Caco-2 (cell line): ENCODE data around the gene CDH20. TPM values are rescaled to one million over a fixed set of nuclear protein-coding genes. Genes with fewer than 3 reads are reported as not detected.

Experiments used
- Bru-seq: library from RNA; stranded (reverse); fragments of 400-500 nt; gene quantifications from one replicate; lab custom pipeline; 2021; lab: Mats Ljungman, UMichigan
- BruChase-seq, 2 experiments: library from RNA; stranded (reverse); fragments of 400-500 nt; gene quantifications; one replicate each; lab custom pipeline; 2021; lab: Mats Ljungman, UMichigan
- BruUV-seq: library from RNA; stranded (reverse); fragments of 400-500 nt; replicated peaks from 2 replicates; lab custom pipeline; 2021; lab: Mats Ljungman, UMichigan
- CTCF ChIA-PET: fragments of 300-600 bp; sonication (Branson Sonifier 250); formaldehyde crosslinking; loops from one replicate; lab custom pipeline; 2022; ENCODE audit warnings: antibody characterized with exemption; lab: Charles Lee
- POLR2A ChIA-PET: fragments of 300-600 bp; sonication (Branson Sonifier 250); formaldehyde crosslinking; loops from one replicate; lab custom pipeline; 2022; ENCODE audit warnings: antibody characterized with exemption; lab: Charles Lee
- DNase-seq, 2 experiments: peaks; one replicate each; pipeline versions ENCODE4 v3.0.0 to v3.0.0-alpha.2; 2020 to 2022
- H3K27me3 ChIP-seq: replicated peaks from 2 replicates; pipeline ENCODE4 v1.6.0; 2011; ENCODE audit warnings: low read length; ENCODE audit not compliant: control insufficient read depth, insufficient read depth
- H3K36me3 ChIP-seq: 2 replicates; pipeline ENCODE4 v1.5.1; 2011; ENCODE audit warnings: low read length; ENCODE audit not compliant: control insufficient read depth, insufficient read depth
- H3K4me1 ChIP-seq: fragments of 250-450 bp; sonication (Bioruptor Pico); 2 replicates; pipeline ENCODE4 v1.5.1; 2020; ENCODE audit warnings: mild to moderate bottlenecking
- H3K4me3 ChIP-seq: 2 replicates; pipeline ENCODE4 v1.5.1; 2011; ENCODE audit warnings: low read depth, mild to moderate bottlenecking, control low read depth, low read length
- H3K9me3 ChIP-seq: fragments of 250-450 bp; sonication (Bioruptor Pico); 2 replicates; pipeline ENCODE4 v1.5.1; 2020; ENCODE audit warnings: mild to moderate bottlenecking, moderate library complexity
- H3K27ac Mint-ChIP-seq: one replicate; pipeline ENCODE4 v1.8.0; 2022; ENCODE audit warnings: mixed read lengths; ENCODE audit not compliant: unreplicated experiment
- H3K27me3 Mint-ChIP-seq: one replicate; pipeline ENCODE4 v1.8.0; 2022; ENCODE audit warnings: mixed read lengths; ENCODE audit not compliant: insufficient read depth, unreplicated experiment
- H3K36me3 Mint-ChIP-seq: one replicate; pipeline ENCODE4 v1.8.0; 2022; ENCODE audit warnings: mild to moderate bottlenecking, mixed read lengths; ENCODE audit not compliant: insufficient read depth, unreplicated experiment
- H3K4me1 Mint-ChIP-seq: one replicate; pipeline ENCODE4 v1.8.0; 2022; ENCODE audit warnings: low read depth, mixed read lengths; ENCODE audit not compliant: unreplicated experiment
- H3K4me3 Mint-ChIP-seq: one replicate; pipeline ENCODE4 v1.8.0; 2022; ENCODE audit warnings: mild to moderate bottlenecking, moderate library complexity, mixed read lengths; ENCODE audit not compliant: unreplicated experiment
- H3K9me3 Mint-ChIP-seq: one replicate; pipeline ENCODE4 v1.8.0; 2022; ENCODE audit warnings: mixed read lengths; ENCODE audit not compliant: unreplicated experiment
- CTCF ChIP-seq, 2 experiments: fragments of 200-600 bp in 1 of 2; IDR thresholded peaks; 1 replicate in 1 of 2; 2 replicates in 1 of 2; pipeline versions ENCODE4 v1.5.1 to v1.8.0; 2011 to 2022; ENCODE audit warnings: antibody characterized with exemption in 1 of 2, control low read depth in 1 of 2, inconsistent platforms in 1 of 2, low read depth in 1 of 2, low read length in 1 of 2, mild to moderate bottlenecking in 1 of 2, moderate library complexity in 1 of 2; ENCODE audit not compliant: insufficient read depth in 1 of 2, severe bottlenecking in 1 of 2, unreplicated experiment in 1 of 2
- intact Hi-C: fragments of 100-400 bp; cut with micrococcal nuclease; formaldehyde crosslinking; loops from one replicate; pipeline ENCODE4 v1.10.0; 2022; ENCODE audit not compliant: unreplicated experiment
- long read RNA-seq: library from polyadenylated mRNA; stranded (forward); transcript quantifications from one replicate; pipeline ENCODE4 v2.0.0, GENCODE V29; 2022
- total RNA-seq: library from RNA; stranded (reverse); gene quantifications from 2 replicates; pipeline ENCODE4 v1.2.3, GENCODE V29; 2022

CDH20 gene
- not detected in 2 replicates for total RNA-seq
- Bru-seq, nascent RNA = not detected
- BruChase-seq, experiment 1, labeled RNA remaining after a 2-hour chase = not detected
- not detected for BruChase-seq, experiment 2, labeled RNA remaining after a 6-hour chase
- long read RNA-seq = 0 reads

GRCh38 chr18:61333271-61333745 is at the start of gene CDH20:
Gene CDH20 (plus strand): TSS chr18:61333430.
- no TSS peak for BruUV-seq
- TF ChIP-seq CTCF (IDR thresholded peaks at IDR 0.05; ENCODE audit: insufficient read depth in 1 of 2, low read depth in 1 of 2, low read length in 1 of 2, severe bottlenecking in 1 of 2, unreplicated experiment in 1 of 2) = no peak
- no peaks in the 10 kb centered on the region for H3K4me1 Mint-ChIP-seq
- no peaks in the 10 kb centered on the region for H3K36me3 ChIP-seq
- CTCF ChIA-PET = no interaction called here
- H3K9me3 Mint-ChIP-seq = no peaks in the 10 kb centered on the region
- DNase-seq = no peak
- no peaks in the 10 kb centered on the region for H3K27me3 Mint-ChIP-seq
- H3K27me3 ChIP-seq = no peaks in the 10 kb centered on the region
- POLR2A ChIA-PET = no interaction called here
- H3K36me3 Mint-ChIP-seq = no peaks in the 10 kb centered on the region
- H3K4me3 Mint-ChIP-seq = no peak within 1 kb of the TSS
- intact Hi-C loops = no loop called here
- no peaks in the 10 kb centered on the region for H3K9me3 ChIP-seq
- H3K4me1 ChIP-seq = no peaks in the 10 kb centered on the region
- no peak within 1 kb of the TSS for H3K4me3 ChIP-seq
- no peak within 1 kb of the TSS for H3K27ac Mint-ChIP-seq

- no peaks in the 10 kb centered on the region for H3K4me1 ChIP-seq
- POLR2A ChIA-PET = no interaction called here
- CTCF ChIA-PET = no interaction called here
- H3K4me3 Mint-ChIP-seq = no peak overlapping the region
- no peak overlapping the region for H3K4me3 ChIP-seq
- no peak overlapping the region for H3K27ac Mint-ChIP-seq
- no peaks in the 10 kb centered on the region for H3K4me1 Mint-ChIP-seq
- no peaks in the 10 kb centered on the region for H3K36me3 ChIP-seq
- no peak for DNase-seq
- H3K9me3 Mint-ChIP-seq = no peaks in the 10 kb centered on the region
- no peaks in the 10 kb centered on the region for H3K36me3 Mint-ChIP-seq
- no peaks in the 10 kb centered on the region for H3K27me3 Mint-ChIP-seq
- no peak for TF ChIP-seq CTCF (IDR thresholded peaks at IDR 0.05; ENCODE audit: insufficient read depth in 1 of 2, low read depth in 1 of 2, low read length in 1 of 2, severe bottlenecking in 1 of 2, unreplicated experiment in 1 of 2)
- intact Hi-C loops = no loop called here
- no peaks in the 10 kb centered on the region for H3K27me3 ChIP-seq
- BruUV-seq = no TSS peak
- no peaks in the 10 kb centered on the region for H3K9me3 ChIP-seq
These were observed 49.2 kb upstream of the CDH20 start for GRCh38 chr18:61284039-61284438.

- no peak overlapping the region for H3K4me3 Mint-ChIP-seq
- no peaks in the 10 kb centered on the region for H3K9me3 Mint-ChIP-seq
- TF ChIP-seq CTCF (IDR thresholded peaks at IDR 0.05; ENCODE audit: insufficient read depth in 1 of 2, low read depth in 1 of 2, low read length in 1 of 2, severe bottlenecking in 1 of 2, unreplicated experiment in 1 of 2) = no peak
- Histone ChIP-seq H3K9me3 (no peaks in the 10 kb centered on the region), H3K36me3 (no peaks in the 10 kb centered on the region), H3K27me3 (no peaks in the 10 kb centered on the region), H3K4me3 (no peak overlapping the region), H3K4me1 (no peaks in the 10 kb centered on the region)
- H3K36me3 Mint-ChIP-seq = no peaks in the 10 kb centered on the region
- intact Hi-C loops = no loop called here
- no TSS peak for BruUV-seq
- no peak overlapping the region for H3K27ac Mint-ChIP-seq
- H3K4me1 Mint-ChIP-seq = no peaks in the 10 kb centered on the region
- no peaks in the 10 kb centered on the region for H3K27me3 Mint-ChIP-seq
- DNase-seq = no peak
- ChIA-PET CTCF (no interaction called here), POLR2A (no interaction called here)
These were observed 47.5 kb upstream of the CDH20 start for GRCh38 chr18:61285777-61286176.
